Measurements from ENCODE around the gene SEL1L3. TPM values are rescaled to one million over a fixed set of nuclear protein-coding genes. Genes with fewer than 3 reads are reported as not detected.

Gene SEL1L3
- polyA plus RNA-seq, 4 donors = 16.3 to 25.4 (median 24.1) TPM

DNA sequence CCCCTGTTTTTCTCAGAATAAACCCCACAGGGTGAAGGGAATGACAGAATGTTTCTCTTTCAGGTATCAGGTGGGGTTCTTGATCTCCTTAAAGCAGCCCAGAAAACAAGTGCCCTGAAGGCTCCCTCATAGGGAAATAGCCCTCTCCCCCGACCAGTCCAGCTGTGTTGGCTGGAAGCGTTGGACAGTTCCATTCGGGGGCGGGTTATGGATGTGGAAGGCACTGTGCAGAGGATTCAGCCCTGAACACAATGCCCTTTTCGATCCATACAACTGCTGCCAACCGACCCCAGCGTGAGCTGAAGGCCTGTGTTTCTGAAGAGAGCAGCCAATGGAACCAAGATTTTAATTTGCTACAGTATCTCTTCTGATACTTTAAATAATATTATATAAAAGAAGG is 41.5 kb downstream of the SEL1L3 start:
- DNase-seq (ENCODE audit: low read depth in 4 of 4, low spot score in 3 of 4) = no peak

DNA sequence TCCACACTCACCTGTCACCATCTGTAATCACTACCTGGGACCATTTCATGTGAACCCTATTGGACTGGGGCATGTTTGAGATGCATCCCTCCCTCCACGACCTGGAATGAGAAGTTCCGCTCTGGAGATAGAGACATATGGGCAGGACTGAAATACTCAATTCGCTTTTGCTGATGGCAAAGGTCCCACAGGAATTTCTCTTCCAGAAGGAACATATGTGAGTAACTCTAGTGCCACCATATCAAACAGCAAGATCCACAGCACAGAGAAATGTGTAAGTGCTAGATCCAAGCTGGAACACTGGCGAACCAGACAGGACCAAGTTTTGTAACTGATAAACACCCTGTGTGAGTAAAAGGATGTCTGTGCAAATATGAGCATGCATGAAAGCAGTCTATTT is 43.9 kb downstream of the SEL1L3 start:
- no peak for DNase-seq (ENCODE audit: low read depth in 4 of 4, low spot score in 3 of 4)

DNA sequence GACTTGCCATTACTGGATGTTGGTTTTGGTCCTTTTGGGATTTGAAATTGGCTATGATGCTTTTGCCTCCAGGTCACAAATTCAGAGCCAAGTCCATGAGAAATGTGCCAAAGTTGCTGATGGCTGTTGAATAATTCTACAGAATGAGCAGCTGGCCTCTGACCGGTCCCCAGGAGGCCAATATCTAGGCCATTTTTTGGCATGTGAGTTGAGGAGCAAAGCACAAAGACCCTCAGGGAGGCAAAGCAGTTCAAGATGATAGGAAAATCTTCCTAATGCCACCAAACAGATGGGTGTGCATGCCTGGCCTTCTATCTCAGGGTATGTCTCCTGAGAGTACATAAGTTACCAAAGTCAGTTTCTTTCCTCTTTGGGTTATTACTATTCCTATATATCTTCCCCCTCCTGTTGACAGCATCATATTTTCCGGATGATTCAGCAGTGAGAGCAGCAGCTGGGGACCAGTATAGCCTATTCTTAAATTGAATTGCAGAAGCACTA is 44.4 kb downstream of the SEL1L3 start:
- DNase-seq (ENCODE audit: low read depth in 4 of 4, low spot score in 3 of 4) = no peak

DNA sequence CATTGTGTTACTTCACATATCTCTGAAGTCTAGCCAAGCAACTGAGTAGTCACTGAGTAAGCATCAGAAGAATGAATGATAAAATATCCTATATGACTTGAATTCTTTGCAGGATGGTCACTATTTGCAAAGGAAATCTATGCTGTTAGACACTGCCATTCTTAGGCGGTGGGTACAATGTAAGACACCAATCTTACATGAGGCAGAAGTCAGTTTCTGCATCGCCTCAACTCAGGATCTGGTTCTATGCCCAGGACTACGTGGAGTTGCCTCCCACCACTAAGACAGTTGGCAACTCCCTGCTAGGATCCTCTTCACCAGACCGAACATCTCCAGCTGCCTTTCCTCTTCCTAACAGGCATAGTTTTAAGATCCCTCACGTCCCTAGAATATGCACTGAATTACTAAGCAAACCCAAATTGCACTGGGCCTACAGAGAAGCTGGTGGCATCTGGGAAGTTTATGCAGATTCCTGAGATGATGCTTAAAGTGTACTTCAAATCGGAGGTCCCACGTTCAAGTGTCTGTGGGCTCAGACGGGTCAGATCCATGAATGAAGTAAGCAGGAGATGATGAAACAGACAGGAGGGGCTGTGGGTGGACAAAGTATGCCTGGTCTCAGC is 45.6 kb downstream of the SEL1L3 start:
- DNase-seq (ENCODE audit: low read depth in 4 of 4, low spot score in 3 of 4) = no peak

DNA sequence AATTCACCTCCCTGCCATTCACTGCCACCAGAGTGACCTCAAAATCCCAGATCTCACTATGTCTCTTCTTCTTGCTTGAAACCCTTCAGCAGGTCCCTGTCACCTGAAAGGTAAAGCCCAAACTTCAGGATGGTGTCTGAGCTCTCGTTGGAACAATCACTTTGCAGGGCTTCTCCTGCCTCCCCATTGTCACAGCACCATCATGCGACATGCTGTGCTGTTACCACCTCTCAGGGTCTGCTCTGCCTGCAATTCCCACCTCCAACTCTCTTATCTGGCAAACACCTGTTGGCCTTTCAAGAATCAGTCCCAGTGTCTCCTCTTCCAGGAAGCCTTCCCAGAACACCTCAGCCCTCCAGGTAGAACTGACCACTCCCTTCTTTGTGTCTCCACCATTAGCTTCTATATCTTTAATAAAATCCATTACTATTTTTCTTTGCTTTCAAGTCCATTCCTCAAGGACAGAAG is 46.2 kb downstream of the SEL1L3 start:
- no peak for DNase-seq (ENCODE audit: low read depth in 4 of 4, low spot score in 3 of 4)

DNA sequence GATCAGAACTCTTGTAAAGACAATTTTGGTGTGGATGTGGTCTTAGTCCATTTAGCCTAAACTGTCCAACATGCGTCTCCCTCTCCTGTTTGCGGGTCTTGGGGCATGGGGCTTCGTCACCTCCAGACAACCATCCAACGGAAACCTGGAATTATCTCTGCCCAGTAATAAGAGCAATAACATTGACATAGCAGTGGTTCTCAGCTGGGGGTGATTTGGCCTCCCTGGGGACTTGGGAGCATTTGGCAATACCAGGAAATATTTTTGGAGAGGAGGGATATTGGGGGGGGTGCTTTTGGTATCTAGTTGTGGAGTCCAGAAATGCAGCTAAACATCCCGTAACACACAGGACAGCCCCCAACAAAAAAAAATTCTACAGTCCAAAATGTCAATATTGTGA is 47.2 kb downstream of the SEL1L3 start:
- no peak for DNase-seq (ENCODE audit: low read depth in 4 of 4, low spot score in 3 of 4)

DNA sequence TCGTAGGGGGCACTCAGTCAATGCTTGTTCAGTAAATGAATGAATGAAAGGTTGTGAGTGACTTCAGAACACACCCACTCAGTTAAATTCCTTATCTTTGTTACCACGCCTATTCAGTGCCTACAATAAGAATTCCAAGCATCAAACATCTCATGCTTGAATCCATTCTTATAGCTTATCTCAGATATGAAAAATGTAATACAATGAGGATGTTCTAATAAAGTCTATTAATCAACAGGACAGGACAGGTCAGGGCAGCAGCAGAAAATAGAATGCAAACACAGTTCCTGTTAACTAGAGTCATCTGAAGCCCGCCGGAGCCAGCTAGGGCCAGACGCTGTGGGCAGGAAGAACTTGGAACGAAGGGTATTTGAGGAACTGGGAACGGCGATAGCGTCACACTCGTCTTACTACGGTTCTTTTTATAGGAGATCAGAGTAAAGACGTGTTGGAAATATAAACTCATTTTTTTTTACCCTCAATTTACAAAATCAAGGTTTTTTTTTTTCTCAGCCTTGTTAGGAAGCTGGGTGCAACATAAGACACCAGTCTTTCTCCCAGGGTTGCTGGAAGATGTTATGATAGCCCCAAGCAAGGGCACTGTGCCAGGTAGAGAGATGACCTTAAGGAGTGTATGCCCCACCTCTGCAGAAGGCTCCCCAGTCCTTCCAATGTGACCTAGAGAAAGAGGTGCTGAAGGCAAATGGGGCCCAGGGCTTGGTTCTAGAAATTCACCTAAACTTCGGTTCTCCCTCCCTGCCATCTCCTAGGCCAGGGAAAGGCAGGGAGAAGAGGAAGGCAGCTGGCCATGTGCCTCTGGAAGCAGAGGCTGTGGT is 48.3 kb downstream of the SEL1L3 start:
- DNase-seq (ENCODE audit: low read depth in 4 of 4, low spot score in 3 of 4) = no peak

DNA sequence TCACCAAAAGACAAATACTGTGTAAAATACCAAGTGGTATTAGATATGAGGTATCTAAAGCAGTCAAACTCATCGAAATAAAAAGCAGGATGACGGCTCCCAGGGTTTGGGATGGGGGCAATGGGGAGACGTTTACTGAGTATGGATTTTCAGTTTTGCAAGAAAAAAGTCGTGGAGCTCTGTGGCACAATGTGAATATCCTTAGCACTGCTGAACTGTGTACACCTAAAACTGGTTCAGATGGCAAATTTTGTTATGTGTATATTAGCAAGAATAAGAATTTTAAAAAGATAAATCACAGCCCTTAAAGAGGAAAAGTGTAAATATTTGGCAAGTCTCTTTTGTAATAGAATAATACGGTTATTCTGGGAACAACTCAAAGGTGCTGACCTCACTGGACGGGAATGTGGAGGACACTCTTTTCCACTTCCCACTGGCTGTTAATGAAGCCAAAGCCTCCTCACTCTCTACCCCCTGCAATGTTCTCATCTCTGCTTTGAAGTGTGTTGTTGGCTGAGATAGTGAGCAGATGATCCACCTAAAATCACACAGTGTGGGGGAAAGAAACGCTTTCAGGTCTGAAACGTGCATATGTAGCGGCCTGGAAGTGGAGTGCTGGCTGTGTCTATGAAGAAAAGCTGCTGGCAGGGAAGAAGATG is 49.2 kb downstream of the SEL1L3 start:
- DNase-seq (ENCODE audit: low read depth in 4 of 4, low spot score in 3 of 4) = no peak

DNA sequence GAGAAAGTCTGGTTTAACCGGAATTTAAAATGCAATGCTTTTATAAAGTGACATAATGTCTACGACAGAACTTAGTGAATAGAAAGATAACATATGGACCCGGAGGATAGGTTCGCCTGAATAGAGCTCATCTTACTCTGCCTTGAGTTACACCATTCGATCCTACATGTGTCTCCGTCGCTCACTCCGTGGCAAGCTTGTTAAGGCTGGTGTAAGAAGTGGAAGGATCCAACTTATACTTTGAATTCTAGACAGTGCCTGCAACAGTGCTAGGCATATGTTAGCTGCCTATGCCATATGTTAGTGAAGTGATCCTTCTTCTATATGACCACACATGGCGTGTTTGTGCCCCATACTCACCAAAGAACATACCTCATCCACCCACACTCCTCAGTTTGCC is 50.9 kb downstream of the SEL1L3 start:
- DNase-seq (ENCODE audit: low read depth in 4 of 4, low spot score in 3 of 4) = no peak

DNA sequence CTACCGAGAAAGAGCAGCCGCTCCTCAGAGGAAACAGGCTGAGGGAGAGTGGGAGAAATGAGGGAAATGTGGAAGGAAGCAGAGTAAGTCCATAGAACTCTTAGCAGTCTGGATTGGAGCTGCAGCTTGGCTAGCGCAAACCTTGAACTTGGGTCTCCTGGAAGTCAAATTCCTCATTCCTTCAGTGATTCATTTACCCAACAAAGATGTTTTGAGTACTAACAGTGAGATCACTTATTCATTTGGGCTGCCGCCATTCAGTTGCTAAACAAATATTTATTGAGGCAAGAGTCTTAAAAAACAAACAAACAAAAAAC is 51.5 kb downstream of the SEL1L3 start:
- DNase-seq (ENCODE audit: low read depth in 4 of 4, low spot score in 3 of 4) = no peak

DNA sequence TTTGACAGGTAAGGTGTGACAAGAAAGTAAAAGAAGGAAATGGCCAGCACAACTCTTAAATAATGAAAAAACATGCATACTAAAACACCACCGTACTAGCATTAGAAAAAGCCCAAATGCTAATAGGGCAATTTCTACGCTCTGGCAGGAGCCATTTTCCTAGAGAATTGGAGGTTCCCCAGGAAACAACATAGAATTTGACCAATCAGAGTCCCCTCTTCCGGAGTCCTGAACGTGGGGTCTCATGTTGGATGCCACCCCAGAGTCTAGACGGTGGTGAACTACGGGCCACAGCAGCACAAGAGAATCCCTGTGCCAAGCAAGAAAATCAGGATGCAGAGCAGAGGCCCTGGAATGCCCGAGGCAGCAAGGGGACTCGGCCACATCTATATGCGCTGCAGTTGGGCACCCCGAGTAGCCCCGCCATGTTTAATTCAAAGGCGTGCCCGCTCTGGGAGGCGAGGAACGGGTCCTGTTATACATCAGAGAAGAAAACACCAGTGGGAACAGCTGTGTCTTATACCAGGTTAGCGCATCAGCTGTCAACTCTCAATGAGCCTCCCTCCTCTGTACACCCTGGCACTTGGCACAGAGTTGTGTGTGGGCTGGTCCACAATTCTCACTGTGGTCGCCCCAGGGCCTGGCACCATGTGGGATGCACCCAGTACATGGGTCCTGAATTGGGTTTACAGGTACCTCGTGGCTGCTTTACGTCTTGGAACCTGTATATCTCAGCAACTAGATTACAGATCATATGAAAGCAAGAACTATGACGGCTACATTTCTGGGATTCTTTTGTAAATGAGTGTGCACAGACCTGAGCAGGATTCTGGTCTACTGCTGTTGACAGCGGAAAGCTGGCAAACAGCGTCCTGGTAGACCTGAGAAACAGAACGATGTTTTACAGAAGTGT is 52.1 kb downstream of the SEL1L3 start:
- no peak for DNase-seq (ENCODE audit: low read depth in 4 of 4, low spot score in 3 of 4)

DNA sequence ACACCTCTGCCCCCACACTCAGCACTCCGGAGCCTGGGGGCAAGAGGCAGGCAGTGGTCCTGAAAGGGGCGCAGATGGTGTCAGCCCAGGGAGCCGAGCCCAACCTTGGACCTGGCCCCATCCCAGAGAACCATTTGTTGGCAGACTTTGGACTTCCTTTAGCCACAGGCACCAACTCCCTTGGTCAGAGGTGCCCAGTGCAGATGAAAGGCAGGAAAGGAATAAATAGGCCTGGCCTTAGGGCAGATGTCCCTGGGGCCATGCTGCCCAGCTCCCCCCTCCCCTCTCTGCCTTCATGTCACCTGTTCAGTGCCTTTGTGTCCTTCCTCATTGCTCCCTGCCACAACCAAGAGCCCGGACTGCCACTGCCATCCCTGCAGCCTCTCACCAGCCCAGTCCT is 52.8 kb downstream of the SEL1L3 start:
- DNase-seq (ENCODE audit: low read depth in 4 of 4, low spot score in 3 of 4) = no peak

DNA sequence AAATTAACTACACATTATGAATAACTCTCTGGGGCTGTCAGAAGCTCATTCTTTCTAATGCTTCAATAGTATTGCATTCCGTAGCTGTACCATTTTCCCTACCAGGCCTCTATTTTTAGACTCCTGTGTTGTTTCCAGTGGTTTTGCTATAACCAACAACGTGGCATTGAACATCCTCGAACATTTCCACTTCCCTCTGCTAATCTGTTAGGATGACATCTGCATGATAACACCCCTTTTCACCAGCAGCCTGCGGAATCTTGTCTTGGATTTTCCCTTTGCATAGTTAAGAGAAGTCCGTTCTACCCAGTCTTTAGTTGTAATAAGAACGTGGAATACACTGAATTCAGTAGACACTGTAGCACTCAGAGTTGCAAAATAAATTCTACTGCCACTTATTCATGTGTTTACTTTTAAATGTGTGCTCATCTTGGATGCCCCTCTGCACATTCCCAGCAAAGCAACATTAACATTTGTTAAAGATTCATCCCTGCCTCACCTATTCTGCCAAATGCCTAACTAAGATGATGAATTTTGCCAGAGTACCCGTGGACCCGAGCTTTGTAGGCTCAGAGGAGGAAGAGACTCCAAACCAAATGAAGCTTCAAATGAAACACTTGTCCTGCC is 55.6 kb downstream of the SEL1L3 start:
- no peak for DNase-seq (ENCODE audit: low read depth in 4 of 4, low spot score in 3 of 4)

DNA sequence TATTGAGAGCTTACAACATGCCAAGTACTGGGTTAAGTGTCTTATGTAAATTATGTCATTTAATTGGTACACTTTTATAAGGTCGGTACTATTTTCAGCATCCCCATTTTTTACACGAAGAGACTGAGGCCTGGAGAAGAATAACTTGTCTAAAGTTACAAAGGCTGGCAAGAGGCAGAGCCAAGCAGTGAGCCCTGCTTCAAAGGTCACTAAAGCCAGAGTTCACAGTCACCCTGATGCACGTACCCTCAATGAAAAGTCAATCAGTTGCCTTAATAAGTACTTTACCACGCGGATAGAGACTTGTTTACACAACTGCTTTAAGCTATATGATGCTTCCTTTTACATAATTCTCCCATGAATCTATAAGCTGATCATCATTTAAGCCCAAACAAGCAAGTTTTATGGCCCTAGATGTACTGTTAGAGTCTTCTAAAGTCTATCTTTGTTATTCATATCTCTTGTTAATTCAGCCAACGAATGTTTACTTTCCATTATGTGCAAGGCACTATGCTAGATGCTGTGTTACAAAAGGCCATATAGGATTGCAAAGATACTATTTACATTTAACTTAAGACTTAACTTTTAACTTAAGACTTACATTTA is 57.4 kb downstream of the SEL1L3 start:
- DNase-seq (ENCODE audit: low read depth in 4 of 4, low spot score in 3 of 4) = no peak

DNA sequence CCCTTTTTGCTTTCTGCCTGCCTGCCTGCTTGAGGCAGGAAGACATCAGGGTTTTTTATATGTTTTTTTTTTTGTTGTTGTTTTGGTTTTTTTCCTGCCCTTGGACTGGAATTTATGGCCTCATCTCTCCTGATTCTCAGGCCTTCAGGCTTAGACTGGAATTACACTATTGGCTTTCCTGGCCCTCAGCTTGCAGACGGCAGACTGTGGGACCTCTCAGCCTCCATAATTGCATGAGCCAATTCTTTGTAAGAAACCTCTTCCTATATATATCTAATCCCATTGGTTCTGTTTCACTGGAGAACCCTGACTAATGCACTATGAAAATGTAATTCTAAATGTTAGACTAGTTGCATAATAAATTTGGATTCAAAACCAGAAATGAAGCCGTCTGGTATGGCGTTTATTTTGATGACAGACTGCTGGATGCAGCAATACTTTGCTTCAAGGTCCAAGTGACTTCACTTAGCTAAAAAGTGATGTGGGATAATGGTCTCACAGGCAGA is 59.0 kb downstream of the SEL1L3 start:
- DNase-seq (ENCODE audit: low read depth in 4 of 4, low spot score in 3 of 4) = no peak

DNA sequence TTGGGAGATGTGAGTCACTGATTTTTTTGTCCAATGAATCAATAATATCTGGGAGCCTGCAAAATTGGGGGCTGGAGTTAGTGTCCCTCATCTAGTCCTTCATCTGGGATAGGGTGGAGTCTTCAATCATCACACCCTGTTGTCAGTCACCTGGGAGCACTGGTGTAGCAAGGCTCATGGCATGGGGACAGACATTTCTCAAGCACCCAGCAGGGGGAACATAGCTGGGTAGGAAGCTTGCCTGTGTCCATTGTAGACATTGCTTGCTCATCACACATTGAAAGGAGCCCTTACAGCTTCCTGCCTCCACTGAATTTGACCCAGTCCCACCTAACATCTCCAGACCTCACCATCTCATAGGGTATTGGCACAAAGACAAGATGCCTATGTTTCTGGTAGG is 61.2 kb downstream of the SEL1L3 start:
- no peak for DNase-seq (ENCODE audit: low read depth in 4 of 4, low spot score in 3 of 4)

DNA sequence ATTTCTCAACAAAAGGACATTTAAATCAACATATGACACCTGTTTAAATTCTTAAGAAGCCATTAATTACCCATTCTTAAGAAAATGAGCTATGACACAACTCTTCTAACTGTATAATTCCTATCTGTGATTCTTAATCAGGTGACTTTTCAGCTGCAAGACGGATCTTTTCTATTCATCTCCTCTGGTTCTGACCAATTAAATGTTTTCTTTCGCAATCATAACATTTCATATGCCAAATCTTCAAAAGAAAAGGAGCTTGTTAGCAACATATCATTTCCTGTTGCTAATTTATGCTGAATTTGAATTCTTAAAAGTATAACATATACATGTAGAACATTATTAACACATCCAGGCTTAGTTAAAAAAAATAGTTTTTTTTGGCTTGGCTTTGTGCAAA is 62.5 kb downstream of the SEL1L3 start:
- no peak for DNase-seq (ENCODE audit: low read depth in 4 of 4, low spot score in 3 of 4)

DNA sequence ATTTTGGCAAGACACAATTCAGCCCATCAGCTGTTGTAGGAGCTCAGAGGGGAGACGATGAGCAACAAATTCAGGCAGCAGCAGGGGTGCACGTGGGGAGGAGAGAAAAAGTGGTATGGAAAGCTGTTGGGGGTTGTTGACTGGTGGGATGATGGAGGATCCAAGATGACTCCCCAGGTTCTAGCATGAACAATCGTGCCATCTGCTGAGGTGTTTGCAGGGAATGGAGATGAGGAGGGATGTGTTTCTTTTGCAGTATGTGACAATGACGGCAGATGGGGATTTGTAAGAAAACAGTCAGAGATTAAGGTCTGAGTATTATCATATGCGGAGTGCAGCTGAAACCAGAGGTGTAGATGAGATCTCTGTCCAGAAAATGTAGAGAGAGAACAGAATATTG is 63.3 kb downstream of the SEL1L3 start:
- no peak for DNase-seq (ENCODE audit: low read depth in 4 of 4, low spot score in 3 of 4)

DNA sequence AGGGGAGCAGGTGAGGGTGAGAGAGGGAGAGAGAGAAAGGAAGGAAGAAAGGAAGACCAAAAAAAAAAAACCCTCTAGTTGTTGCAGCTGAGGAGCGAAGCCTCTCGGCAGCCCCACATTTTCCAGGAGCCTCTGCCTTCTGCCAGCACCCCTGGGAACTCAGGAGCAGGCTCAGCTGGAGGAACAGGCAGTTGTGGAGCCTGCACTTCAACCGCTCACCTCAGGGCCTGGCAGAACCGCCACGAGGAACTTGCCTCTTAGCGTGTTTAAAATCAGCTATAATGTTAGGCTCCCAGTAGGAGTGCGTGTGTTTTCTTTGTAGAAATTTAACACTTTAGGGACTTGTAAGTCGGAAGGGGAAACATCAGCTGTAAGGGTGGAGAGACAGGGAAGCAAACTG is 65.7 kb downstream of the SEL1L3 start:
- no peak for DNase-seq (ENCODE audit: low read depth in 4 of 4, low spot score in 3 of 4)

Data from right renal pelvis (tissue), 4 donors.